ENCODE measurements around the gene MTRF1L.

DNA sequence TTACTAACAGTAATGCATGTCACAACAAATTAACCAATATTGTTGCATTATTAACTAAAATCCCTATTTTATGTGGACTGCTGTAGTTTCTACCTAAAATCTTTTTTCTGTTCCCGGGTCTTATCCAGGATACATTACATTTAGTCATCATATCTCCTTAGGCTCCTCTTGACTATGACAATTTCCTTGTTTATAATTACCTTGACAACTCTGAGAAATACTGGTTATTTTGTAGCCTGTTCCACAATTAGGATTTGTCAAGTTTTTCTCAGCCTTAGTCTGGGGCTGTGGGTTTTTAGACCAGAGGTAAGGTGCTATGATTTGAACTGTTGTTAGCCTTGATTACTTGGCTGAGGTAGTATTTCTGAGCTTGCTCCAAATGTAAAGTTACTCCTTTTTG is 23.4 kb downstream of the MTRF1L start:
- TF ChIP-seq, protein P1, sequence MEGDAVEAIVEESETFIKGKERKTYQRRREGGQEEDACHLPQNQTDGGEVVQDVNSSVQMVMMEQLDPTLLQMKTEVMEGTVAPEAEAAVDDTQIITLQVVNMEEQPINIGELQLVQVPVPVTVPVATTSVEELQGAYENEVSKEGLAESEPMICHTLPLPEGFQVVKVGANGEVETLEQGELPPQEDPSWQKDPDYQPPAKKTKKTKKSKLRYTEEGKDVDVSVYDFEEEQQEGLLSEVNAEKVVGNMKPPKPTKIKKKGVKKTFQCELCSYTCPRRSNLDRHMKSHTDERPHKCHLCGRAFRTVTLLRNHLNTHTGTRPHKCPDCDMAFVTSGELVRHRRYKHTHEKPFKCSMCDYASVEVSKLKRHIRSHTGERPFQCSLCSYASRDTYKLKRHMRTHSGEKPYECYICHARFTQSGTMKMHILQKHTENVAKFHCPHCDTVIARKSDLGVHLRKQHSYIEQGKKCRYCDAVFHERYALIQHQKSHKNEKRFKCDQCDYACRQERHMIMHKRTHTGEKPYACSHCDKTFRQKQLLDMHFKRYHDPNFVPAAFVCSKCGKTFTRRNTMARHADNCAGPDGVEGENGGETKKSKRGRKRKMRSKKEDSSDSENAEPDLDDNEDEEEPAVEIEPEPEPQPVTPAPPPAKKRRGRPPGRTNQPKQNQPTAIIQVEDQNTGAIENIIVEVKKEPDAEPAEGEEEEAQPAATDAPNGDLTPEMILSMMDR (IDR thresholded peaks at IDR 0.05): no peak
- TF ChIP-seq TEAD4 (CRISPR knock-in tag; IDR thresholded peaks at IDR 0.05) (no peak), SMAD4 (CRISPR knock-in tag; IDR thresholded peaks at IDR 0.05) (no peak), ZNF671 (CRISPR knock-in tag; IDR thresholded peaks at IDR 0.05) (no peak), MAX (CRISPR knock-in tag; IDR thresholded peaks at IDR 0.05) (no peak), NR1H2 (CRISPR knock-in tag; IDR thresholded peaks at IDR 0.05) (no peak), JUN (CRISPR knock-in tag; IDR thresholded peaks at IDR 0.05) (no peak), ZNF396 (CRISPR knock-in tag; IDR thresholded peaks at IDR 0.05; ENCODE audit: borderline replicate concordance) (no peak), SP1 (CRISPR knock-in tag; conservative IDR thresholded peaks at IDR 0.05) (no peak), MXD4 (CRISPR knock-in tag; IDR thresholded peaks at IDR 0.05; ENCODE audit: borderline replicate concordance) (no peak), HMGA2 (CRISPR knock-in tag; IDR thresholded peaks at IDR 0.05) (no peak)
- TF ChIP-seq, protein P2, sequence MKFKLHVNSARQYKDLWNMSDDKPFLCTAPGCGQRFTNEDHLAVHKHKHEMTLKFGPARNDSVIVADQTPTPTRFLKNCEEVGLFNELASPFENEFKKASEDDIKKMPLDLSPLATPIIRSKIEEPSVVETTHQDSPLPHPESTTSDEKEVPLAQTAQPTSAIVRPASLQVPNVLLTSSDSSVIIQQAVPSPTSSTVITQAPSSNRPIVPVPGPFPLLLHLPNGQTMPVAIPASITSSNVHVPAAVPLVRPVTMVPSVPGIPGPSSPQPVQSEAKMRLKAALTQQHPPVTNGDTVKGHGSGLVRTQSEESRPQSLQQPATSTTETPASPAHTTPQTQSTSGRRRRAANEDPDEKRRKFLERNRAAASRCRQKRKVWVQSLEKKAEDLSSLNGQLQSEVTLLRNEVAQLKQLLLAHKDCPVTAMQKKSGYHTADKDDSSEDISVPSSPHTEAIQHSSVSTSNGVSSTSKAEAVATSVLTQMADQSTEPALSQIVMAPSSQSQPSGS (CRISPR knock-in tag; IDR thresholded peaks at IDR 0.05; ENCODE audit: borderline replicate concordance, low read depth): no peak
- TF ChIP-seq, protein P3, sequence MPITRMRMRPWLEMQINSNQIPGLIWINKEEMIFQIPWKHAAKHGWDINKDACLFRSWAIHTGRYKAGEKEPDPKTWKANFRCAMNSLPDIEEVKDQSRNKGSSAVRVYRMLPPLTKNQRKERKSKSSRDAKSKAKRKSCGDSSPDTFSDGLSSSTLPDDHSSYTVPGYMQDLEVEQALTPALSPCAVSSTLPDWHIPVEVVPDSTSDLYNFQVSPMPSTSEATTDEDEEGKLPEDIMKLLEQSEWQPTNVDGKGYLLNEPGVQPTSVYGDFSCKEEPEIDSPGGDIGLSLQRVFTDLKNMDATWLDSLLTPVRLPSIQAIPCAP (CRISPR knock-in tag; IDR thresholded peaks at IDR 0.05): no peak
